NCI-H226 (cell line): ENCODE results near the gene DENND4C.
"Not testable (repeated sequence)": the region's sequence is repeated elsewhere in the genome, so short reads cannot be mapped to it uniquely, and the experiment has no call there.

Experiments
- DNase-seq: peaks from one replicate; pipeline ENCODE4 v3.0.0-alpha.2; 2015

The DENND4C gene

DNA sequence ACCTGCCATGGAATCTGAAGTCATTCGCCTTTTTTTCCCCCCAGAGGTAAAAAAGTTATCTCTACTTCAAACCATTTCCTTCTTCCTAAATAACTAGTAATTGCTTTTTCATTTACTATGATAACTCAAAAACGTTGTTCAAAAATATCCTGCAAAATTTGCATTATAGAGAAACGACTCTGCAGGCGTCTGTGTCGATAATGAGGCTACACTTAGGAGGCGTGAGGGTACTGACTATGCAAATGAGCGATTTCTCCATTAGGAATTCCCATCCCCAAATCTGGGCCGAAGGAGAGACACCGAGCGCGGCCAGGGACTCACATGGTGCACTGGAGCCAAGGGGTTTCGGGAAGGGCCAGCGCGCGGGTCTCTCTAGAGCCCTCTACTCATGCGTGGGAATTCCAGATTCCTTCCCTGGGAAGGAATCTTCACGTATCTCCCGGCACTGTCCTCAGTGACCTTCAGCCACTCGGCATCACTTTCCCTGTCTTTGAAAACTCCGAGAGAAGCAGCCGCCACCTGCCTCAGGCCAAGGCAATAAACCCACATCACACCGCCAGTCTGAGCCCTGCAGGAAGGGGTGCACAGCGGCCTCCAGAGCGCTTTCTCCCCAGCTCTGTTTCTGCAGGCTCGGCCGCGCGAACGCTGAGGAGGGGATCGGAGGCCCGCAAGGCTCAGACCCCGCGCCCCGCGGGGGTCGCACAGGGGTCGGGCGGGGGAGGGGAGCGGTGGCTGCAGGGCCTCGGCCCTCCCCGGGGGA, 718 bp upstream of the DENND4C start:
- peak; percentile 28 for DNase-seq

DNA sequence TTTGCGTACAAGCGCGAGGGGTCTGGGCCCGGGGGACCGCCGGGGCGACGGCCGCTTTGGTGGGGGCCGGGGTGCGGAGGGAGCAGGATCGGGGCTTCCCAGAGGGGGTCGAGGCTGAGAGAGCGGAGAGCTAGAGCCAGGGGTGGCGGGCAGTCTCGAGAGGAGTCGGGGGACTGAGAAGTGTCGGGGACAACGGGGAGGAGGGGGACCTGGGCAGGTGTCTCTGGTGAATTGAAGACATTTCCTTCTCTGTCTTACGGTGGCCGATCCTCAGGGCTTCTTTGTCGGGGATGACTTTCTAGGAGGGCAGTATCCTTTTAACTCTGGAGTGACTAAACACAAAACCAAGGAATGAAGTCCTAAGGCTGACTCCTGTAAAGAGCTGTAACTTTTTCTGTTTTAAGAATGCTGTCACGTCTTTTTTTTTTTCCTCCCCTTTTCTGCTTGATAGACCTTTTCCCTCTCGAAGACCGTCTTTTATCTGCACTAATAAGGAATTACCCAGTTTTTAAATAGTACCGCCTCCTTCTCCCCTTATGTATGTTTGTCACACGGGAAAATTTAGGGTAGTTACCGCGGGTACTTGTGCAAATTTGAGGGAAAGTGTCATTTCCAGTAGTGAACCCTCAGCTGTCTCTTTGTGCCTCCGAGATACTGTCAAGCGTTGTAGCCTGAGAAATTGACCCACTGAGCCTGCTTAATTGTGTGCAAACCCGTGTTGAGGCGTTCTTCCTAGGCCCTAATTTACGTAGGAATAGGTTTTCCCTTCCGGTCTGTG, 822 bp downstream of the DENND4C start:
- DNase-seq, result no peak

DNA sequence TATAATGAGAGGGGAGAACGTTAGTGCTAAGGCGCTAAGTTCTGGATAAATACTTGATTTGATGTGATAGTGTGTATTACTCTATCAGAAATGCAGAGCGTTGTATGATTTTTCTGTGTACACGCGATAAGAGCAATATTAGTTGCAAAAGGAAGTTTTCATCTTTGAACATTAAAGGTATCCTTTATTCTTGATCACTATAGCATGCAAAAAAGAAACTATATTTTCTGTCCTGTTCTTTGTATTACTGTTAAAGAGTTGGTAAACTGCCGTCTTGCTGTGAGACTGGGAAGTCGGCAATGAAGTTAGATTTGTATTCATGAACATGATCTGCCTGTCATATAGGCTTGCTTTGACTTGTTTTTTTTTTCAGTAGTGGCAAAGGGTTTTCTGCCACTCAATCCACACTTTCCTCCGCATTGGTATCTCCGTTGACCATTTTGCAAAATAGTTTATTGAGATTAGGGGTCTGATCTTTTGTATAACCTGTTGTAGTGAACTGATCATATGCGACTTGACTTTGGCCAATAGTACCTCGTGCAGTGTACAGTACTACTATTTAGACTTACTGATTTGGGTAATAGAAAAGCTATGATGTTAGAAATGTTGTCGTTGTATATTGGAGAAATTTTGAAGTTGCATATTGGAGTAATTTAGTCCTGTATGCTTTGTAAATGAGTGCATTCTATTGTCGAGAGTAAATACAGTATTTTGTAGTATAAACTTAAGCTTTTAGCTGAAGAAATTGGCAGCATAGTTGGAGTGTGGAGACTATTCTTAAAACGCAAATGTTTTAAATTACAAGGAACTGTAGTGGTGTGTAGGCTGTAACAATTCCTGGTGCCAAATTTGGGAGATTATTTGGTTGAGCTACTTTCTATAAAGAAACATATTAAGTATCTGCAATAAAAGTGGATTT, 1.7 kb downstream of the DENND4C start:
- DNase-seq, result no peak

DNA sequence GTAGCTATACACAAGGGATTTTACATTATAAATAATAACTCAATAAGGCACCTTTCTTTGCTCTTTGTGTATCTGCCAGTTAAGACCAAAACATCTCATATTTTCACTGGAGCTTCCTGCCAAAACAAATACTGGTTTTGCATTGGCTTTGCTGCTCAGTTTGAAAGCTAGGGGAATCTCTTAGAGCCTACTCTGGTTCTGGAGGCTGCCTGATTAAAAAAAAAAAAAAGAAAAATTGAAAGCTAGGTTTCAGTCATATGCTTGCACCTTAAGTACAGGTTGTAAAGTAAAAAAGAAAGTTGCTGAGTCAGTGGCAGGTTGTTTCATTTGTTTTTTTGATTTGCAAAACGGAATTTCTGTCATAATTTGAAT, 2.3 kb downstream of the DENND4C start:
- no peak for DNase-seq

DNA sequence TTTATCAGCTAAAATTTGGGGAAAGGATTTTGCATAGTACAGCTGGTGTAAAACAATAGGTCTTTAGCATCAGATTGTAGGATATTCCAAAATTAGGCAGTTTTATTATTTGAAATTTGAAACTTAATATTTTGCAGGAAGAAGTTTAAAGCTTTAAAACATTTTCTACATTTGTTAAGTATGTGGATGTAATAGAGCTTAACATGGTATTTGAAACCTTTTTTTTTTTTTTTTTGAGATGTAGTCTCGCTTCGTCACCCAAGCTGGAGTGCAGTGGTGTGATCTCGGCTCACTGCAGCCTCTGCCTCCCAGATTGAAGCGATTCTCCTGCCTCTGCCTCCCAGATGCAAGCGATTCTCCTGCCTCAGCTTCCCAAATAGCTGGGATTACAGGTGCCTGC, 2.9 kb downstream of the DENND4C start:
- DNase-seq, result no peak

DNA sequence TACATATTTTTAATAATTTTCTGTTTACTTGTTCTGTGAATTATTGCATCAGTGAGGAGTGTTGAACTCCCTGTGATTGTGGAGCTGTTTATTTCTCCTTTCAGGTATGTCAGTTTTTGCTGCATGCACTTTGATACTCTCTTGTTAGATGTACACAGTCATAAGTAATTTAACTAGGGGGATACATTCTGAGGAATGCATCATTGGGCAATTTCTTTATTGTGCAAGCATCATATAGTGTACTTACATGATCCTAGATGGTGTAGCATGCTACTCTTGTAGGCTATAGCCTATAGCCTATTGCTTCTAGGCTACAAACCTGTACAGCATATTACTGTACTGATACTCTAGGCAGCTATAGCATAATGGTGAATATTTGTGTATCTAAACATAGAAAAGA, 9.5 kb downstream of the DENND4C start:
- DNase-seq, result peak; percentile 7

DNA sequence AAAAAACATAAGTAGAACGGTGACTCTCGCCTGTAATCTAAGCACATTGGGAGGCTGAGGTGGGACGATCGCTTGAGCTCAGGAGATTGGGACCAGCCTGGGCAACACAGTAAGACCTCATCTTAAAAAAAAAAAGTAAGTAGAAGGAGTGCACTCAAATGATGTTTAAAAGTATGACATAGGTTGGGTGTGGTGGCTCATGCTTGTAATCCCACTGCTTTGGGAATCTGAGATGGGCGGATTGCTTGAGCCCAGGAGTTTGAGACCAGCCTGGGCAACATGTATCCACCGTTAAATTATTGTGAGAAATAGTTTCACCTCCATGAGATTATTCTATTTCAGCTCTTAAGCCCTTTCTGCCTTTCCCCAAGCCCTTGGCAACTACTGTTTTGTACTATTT, 11.2 kb downstream of the DENND4C start:
- DNase-seq, result no peak

DNA sequence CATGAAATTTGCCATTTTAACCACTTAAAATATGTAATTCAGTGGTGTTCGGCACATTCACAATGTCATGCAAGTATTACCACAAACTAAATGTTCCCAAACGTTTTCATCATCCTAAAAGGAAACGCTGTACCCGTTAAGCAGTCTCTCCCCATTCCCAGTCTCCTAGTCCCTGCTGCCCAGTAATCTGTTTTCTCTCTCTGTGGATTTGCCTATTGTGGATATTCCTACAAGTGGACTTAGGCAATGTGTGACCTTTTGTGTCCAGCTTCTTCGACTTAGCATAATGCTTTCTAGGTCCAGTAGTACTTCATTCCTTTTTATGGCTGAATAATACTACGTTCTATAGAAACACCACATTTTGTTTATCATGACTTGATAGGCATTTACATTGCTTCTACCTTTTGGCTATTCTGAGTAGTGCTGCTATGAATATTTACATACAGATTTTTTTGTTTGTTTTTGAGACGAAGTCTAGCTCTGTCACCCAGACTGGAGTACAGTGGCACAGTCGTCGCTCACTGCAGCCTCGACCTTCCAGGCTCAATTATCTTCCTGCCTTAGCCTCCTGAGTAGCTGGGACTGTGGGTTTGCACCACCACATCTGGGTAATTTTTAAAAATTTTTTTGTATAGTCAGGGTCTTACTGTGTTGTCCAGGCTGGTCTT, 13.0 kb downstream of the DENND4C start:
- no peak for DNase-seq

DNA sequence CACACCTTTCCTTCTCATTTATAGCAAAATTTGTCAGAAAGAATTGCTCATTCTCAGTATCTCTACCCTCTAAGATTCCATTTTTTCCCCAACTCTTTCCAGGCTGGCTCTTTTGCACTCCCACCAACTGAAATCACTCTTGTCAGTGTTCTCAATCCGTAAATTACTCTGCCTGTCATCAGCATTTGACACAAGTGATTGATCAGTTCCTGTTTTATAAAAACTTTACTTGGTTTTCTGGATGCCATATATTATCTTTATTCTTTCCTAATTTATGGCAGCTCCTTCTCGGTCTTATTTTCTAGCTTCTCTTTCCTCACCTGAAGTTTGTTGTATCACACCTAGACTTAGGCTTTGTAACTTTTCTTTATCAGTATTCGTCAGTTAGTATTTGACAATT, 16.4 kb downstream of the DENND4C start:
- no peak for DNase-seq

DNA sequence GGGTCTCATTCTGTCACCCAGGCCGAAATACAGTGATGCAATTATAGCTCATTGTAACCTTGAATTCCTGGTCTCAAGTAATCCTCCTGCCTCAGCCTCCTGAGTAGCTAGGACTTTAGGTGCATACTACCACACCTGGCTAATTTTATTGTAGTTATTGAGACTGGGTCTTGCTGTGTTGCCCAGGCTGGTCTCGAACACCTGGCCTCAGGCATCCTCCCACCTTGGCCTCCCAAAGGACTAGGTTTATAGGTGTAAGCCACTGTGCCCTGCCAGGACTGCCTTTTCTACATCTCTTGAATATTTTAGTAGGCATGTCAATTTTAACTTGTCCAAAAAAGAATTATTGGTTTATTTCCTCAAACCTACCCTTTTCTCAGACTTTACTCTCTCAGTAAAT, 16.9 kb downstream of the DENND4C start:
- DNase-seq, result no peak

DNA sequence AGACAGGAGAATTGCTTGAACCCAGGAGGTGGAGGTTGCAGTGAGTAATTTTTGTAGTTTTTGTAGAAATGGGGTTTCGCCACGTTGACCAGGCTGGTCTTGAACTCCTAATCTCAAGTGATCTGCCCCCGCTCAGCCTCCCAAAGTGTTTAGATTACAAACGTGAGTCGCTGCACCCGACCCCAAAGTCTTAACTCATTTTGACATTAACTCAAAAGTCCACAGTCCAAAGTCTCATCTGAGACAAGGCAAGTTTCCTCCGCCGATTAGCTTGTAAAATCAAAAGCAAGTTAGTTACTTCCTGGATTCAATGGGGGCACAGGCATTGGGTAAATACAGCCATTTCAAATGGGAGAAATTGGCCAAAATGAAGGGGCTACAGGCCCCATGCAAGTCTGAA, 19.9 kb downstream of the DENND4C start:
- DNase-seq, result not testable (repeated sequence)

DNA sequence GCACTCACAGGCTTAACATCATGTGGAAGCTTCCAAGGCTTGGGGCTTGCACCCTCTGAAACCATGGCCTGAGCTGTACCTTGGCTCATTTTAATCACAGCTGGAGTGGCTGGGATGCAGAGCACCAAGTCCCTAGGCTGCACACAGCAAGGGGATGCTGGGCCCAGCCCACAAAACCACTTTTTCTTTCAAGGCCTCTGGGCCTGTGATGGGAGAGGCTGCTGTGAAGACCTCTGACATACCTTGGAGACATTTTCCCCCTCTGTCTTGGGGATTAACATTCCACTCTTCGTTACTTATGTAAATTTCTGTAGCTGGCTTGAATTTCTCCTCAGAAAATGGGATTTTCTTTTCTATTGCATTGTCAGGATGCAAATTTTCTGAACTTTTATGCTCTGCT, 20.7 kb downstream of the DENND4C start:
- DNase-seq, result not testable (repeated sequence)

DNA sequence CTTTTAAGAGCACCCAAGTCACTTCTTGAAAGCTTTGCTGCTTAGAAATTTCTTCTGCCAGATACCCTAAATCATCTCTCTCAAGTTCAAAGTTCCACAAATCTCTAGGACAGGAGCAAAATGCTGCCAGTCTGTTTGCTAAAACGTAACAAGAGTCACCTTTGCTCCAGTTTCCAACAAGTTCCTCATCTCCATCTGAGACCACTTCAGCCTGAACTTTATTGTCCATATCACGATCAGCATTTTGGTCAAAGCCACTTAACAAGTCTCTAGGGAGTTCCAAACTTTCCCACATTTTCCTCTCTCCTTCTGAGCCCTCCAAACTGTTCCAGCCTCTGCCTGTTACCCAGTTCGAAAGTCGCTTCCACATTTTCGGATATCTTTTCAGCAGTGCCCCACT, 21.1 kb downstream of the DENND4C start:
- not testable (repeated sequence) for DNase-seq

DNA sequence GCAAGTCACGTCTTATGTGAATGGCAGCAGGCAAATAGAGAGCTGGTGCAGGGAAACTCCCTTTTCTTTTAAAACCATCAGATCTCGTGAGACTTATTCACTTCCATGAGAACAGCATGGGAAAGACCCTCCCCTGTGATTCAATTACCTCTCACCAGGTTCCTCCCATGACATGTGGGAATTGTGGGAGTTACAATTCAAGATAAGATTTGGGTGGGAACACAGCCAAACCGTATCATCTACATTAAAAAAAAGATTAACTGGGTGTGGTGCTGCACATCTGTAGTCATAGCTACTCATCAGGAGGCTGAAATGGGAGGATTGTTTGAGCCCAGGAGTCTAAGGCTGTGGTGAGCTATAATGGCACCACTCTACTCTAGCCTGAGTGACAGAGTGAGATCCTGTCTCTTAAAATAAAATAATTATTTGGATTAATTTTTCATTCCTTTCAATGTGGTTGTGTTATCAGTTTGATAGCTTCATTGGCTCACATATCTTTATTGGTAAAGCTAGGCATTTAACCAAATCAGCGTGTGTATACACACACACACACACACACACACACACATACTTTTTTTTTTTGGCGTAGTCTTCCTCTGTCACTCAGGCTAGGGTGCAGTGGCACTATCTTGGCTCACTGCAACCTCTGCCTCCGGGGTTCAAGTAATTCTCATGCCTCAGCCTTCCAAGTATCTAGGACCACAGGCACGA, 21.8 kb downstream of the DENND4C start:
- peak; percentile 58 for DNase-seq

DNA sequence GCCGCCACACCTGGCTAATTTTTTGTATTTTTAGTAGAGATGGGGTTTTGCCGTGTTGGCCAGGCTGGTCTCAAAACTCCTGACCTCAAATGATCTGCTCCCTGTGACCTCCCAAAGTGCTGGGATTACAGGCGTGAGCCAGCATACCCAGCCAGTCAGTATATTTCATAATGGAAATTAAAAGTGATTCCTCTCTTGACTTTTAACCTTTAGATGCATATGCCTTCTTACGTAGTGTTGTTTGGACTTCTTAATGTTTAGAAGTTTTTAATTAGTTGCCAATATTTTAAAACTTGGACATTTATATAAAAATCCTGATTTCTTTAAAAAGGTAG, 22.4 kb downstream of the DENND4C start:
- DNase-seq, result no peak

DNA sequence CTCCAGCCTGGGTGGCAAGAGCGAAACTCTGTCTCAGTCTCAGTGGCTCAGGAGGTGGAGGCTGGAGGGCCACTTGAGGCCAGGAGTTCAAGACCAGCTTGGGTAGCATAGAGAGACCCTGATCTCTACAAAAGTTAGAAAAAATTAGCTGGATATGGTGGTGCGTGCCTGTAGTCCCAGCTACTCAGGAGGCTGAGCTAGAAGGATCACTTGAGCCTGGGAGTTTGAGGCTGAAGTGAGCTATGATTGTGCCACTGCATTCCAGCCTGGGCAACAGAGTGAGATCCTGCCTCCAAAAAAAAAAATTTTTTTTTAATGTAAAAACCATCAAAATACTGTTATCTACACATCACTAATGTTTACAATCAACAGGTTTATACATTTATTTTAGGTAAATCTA, 24.6 kb downstream of the DENND4C start:
- DNase-seq, result no peak

DNA sequence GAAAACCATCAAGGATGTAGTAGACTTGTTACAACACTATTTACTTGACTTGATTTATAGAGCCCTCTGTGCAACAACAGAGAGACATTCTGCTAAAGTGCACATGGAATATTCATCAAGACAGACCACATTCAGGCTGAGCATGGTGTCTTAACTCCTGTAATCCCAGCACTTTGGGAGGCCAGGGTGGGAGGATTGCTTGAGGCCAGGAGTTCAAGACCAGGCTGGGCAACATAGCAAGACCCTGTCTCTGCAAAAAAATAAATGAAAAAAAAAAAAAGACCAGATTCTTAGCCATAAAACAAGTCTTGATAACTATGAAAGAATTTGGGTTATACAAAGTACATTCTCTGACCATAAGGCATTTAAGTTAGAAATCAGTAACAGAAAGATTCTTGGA, 25.3 kb downstream of the DENND4C start:
- DNase-seq, result no peak

DNA sequence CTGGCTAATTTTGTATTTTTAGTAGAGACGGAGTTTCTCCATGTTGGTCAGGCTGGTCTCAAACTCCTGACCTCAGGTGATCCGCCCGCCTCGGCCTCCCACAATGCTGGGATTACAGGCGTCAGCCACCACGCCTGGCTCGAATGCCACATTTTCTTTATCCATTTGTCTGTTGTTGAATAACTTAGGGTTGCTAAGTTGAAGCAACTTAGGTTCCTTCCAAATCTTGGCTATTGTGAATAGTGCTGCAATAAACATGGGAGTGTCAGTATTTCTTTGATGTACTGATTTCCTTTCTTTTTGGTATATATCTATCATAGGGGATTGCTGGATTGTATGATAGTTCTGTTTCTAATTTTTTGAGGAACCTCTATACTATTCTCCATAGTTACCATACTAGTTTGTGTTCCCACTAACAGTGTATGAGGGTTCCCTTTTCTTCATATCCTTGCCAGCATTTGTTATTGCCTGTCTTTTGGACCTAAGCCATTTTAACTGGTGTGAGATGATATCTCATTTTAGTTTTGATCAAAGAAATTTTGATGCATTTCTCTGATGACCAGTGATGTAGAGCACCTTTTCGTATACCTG, 29.3 kb downstream of the DENND4C start:
- DNase-seq, result not testable (repeated sequence)

DNA sequence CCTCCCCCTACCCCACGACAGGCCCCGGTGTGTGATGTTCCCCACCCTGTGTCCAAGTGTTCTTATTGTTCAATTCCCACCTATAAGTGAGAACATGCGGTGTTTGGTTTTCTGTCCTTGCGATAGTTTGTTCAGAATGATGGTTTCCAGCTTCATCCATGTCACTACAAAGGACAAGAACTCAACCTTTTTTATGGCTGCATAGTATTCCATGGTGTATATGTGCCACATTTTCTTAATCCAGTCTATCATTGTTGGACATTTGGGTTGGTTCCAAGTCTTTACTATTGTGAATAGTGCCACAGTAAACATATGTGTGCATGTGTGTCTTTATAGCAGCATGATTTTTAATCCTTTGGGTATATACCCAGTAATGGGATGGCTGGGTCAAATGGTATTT, 35.1 kb downstream of the DENND4C start:
- DNase-seq, result not testable (repeated sequence)

DNA sequence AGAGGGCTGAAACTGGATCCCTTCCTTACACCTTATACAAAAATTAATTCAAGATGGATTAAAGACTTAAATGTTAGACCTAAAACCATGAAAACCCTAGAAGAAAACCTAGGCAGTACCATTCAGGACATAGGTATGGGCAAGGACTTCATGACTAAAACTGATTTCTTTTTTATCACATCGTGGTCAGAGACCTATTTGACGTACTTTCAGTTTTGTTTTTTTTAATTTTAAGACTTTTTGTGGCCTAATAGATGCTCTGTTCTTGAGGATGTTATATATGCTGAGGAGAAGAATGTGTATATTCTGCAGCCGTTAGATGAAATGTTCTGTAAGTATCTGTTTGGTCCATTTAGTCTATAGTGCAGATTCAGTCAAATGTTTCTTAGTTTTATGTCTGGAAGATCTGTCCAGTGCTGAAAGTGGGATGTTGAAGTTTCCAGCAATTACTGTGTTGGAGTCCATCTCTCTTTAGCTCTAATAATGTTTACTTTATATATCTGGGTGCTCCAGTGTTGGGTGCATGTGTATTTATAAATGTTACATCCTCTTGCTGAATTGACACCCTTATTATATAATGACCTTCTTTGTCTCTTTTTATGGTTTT, 36.4 kb downstream of the DENND4C start:
- DNase-seq, result not testable (repeated sequence)

DNA sequence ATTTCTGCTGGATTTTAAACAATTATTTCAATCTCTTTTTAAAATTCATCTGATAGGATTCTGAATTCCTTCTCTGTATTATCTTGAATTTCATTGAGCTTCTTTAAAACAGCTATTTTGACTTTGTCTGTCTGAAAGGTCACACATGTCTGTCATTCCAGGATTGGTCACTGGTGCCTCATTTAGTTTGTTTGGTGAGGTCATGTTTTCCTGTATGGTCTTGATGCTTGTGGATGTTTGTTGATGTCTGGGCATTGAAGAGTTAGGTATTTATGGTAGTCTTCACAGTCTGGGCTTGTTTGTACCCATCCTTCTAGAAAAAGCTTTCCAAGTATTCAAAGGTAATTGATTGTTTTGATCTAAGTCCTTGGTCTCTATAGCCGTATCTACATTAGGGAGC, 39.1 kb downstream of the DENND4C start:
- no peak for DNase-seq
